Esophagus squamous epithelium (tissue), 4 donors: ENCODE measurements around the gene MOGAT2.

Experiments used
- CTCF ChIP-seq, 6 experiments: fragments of 450-650 bp in 4 of 6; fragments of 200-600 bp in 2 of 6; sonication (generic) in 2 of 6; IDR thresholded peaks; one replicate each; pipeline ENCODE4 v1.5.1; 2016 to 2019; ENCODE audit warnings: antibody characterized with exemption in 6 of 6, mild to moderate bottlenecking in 4 of 6, moderate library complexity in 4 of 6
- POLR2A ChIP-seq, 4 donors: fragments of 450-650 bp; IDR thresholded peaks; one replicate each; pipeline ENCODE4 v1.6.1; 2017; ENCODE audit warnings: antibody characterized with exemption in 4 of 4, mild to moderate bottlenecking in 4 of 4, moderate library complexity in 3 of 4

DNA sequence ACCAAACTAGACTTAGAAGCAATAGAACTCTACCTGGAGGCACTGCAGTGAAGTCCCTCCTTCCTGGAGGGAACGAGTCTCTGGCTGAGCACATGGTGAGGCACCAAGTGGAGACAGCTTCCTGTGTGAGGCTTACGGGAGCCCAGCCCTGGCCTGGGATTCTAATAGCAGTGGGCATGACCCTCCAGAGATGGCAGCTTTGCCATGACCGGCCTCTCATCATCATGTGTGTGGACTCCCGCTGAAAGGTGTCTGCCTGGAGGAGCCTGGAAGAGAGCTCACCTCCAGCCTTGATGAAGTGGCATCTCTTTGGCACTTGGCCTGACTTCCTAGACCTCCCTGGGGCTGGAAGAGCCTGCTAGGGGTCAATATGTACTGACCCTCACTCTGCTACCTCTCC, 58.9 kb downstream of the MOGAT2 start:
- TF ChIP-seq POLR2A (IDR thresholded peaks at IDR 0.05) (no peak), CTCF (IDR thresholded peaks at IDR 0.05) (no peak)
